ENCODE data around the gene ATF3.
"Not testable (repeated sequence)": the region's sequence is repeated elsewhere in the genome, so short reads cannot be mapped to it uniquely, and the experiment has no call there.

Gene ATF3

DNA sequence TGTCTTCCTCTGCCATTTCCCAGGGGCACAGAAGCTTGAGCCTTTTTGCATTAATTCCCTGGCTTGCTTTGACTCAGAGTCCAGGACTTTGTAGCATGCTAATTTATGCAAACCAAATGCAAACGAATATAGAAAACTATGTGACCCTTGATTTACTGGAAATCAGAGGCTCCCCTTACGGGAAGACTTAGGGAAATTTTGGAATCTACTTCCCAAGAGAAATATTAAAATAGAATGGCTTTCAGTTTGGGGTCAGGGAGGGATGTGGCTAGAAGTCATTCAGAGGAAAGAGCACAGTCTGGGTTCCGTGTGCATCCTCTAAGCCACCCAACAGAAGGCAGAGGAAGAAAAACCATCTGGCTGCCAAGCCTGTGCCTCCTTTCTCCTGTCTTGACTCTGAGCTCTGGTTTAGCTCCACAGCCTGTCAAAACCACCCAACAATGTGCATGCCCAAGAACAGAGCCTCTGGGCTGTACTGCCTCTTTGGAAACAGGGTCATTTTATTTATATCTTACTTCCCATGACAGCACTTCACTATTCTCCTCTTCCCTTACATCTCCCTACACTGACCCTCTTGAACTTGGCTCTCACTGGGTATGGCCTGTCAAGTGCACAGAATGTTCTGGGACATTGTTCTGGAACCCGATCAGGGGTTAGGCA is 30.1 kb downstream of the ATF3 start:
- Histone ChIP-seq H3K9ac (ENCODE audit: low read depth, low read length) (no peak overlapping the region), H3K9me3 (ENCODE audit: insufficient read depth, low read length, severe bottlenecking) (no peaks in the 10 kb centered on the region), H3K4me3 (ENCODE audit: low read depth in 1 of 2, low read length in 2 of 2) (no peak overlapping the region), H3K27me3 (ENCODE audit: insufficient read depth, low read length, poor library complexity) (no peaks in the 10 kb centered on the region), H3K27ac (ENCODE audit: low read length) (no peak overlapping the region), H3K4me1 (ENCODE audit: insufficient read depth, low read length) (peaks cover 36% of the 10 kb centered on the region), H2AFZ (ENCODE audit: low read depth, low read length) (no peak overlapping the region; the same call in 1 of the 2 replicates), H3K4me2 (ENCODE audit: insufficient read depth, low read length) (no peak overlapping the region), H4K20me1 (ENCODE audit: insufficient read depth, low read length) (no peaks in the 10 kb centered on the region), H3K36me3 (ENCODE audit: insufficient read depth, low read length) (no peaks in the 10 kb centered on the region), H3K79me2 (ENCODE audit: insufficient read depth, low read length) (no peaks in the 10 kb centered on the region)
- DNase-seq (no peak), ATAC-seq (ENCODE audit: insufficient read depth, low read depth) (no peak)
- TF ChIP-seq, protein P1, sequence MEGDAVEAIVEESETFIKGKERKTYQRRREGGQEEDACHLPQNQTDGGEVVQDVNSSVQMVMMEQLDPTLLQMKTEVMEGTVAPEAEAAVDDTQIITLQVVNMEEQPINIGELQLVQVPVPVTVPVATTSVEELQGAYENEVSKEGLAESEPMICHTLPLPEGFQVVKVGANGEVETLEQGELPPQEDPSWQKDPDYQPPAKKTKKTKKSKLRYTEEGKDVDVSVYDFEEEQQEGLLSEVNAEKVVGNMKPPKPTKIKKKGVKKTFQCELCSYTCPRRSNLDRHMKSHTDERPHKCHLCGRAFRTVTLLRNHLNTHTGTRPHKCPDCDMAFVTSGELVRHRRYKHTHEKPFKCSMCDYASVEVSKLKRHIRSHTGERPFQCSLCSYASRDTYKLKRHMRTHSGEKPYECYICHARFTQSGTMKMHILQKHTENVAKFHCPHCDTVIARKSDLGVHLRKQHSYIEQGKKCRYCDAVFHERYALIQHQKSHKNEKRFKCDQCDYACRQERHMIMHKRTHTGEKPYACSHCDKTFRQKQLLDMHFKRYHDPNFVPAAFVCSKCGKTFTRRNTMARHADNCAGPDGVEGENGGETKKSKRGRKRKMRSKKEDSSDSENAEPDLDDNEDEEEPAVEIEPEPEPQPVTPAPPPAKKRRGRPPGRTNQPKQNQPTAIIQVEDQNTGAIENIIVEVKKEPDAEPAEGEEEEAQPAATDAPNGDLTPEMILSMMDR (IDR thresholded peaks at IDR 0.05; ENCODE audit: borderline replicate concordance, extremely low read depth, low read length, poor library complexity, severe bottlenecking), result no peak
- TF ChIP-seq EZH2 (IDR thresholded peaks at IDR 0.05; ENCODE audit: borderline replicate concordance, low read depth, low read length, severe bottlenecking), result no peak

DNA sequence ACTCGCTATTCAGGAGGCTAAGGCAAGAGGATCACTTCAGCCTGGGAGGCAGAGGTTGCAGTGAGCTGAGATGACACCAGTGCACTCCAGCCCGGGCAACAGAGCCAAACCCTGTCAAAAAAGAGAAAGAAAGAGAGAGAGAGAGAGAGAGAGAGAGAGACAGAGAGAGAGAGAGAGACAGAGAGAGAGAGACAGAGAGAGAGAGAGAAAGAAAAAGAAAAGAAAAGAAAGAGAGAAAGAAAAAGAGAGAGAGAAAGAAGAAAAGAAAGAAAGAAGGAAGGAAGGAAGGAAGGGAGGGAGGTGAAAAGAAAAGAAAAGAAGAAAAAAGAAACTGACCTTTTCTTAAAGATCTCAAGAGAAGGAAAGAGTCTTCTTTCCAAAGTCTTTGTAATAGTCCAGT is 31.0 kb downstream of the ATF3 start:
- H3K9me3 ChIP-seq (ENCODE audit: insufficient read depth, low read length, severe bottlenecking); H4K20me1 ChIP-seq (ENCODE audit: insufficient read depth, low read length); H2AFZ ChIP-seq (ENCODE audit: low read depth, low read length); H3K27me3 ChIP-seq (ENCODE audit: insufficient read depth, low read length, poor library complexity); H3K79me2 ChIP-seq (ENCODE audit: insufficient read depth, low read length); H3K9ac ChIP-seq (ENCODE audit: low read depth, low read length); H3K4me3 ChIP-seq (ENCODE audit: low read depth in 1 of 2, low read length in 2 of 2); DNase-seq; ATAC-seq (ENCODE audit: insufficient read depth, low read depth); H3K27ac ChIP-seq (ENCODE audit: low read length); H3K4me2 ChIP-seq (ENCODE audit: insufficient read depth, low read length); H3K36me3 ChIP-seq (ENCODE audit: insufficient read depth, low read length): not testable (repeated sequence)
- peaks cover 36% of the 10 kb centered on the region for H3K4me1 ChIP-seq (ENCODE audit: insufficient read depth, low read length)

DNA sequence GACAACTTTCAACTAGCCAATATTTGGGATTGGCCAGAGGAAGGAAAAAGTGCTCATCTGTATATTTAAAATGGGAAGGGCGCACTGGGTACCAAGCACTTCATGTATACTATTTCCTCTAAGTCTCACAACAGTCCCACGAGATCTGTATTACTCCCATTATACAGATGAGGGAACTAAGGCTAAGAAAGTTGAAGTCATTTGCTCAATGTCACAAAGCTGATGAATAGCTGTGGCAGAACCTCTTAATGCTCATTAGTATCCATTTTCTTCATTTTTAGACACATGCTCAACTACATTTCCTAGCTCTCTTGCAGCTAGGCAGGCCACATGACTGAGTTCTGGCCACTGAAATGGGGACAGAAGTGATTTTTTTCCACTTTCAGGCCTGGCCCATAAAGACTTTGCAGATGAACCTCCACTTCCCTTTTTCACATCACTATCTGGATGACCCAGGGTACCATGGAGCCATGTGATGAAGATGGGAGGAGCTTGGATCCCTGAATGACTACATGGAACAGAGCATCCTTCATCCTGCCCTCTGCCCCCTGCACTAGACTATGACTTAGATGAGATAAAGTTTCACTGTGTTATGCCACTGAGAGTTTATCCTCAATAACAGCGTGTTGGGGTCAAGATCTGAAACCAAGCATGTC is 31.8 kb downstream of the ATF3 start:
- no peak overlapping the region for H3K4me2 ChIP-seq (ENCODE audit: insufficient read depth, low read length)
- no peak overlapping the region for H3K9ac ChIP-seq (ENCODE audit: low read depth, low read length)
- no peaks in the 10 kb centered on the region for H3K36me3 ChIP-seq (ENCODE audit: insufficient read depth, low read length)
- H3K4me3 ChIP-seq (ENCODE audit: low read depth in 1 of 2, low read length in 2 of 2), result no peak overlapping the region
- H3K9me3 ChIP-seq (ENCODE audit: insufficient read depth, low read length, severe bottlenecking), result no peaks in the 10 kb centered on the region
- TF ChIP-seq, protein P1 (IDR thresholded peaks at IDR 0.05; ENCODE audit: borderline replicate concordance, extremely low read depth, low read length, poor library complexity, severe bottlenecking), result no peak
- TF ChIP-seq EZH2 (IDR thresholded peaks at IDR 0.05; ENCODE audit: borderline replicate concordance, low read depth, low read length, severe bottlenecking), result no peak
- no peaks in the 10 kb centered on the region for H3K27me3 ChIP-seq (ENCODE audit: insufficient read depth, low read length, poor library complexity)
- H3K4me1 ChIP-seq (ENCODE audit: insufficient read depth, low read length), result peaks cover 28% of the 10 kb centered on the region
- no peak overlapping the region for H2AFZ ChIP-seq (ENCODE audit: low read depth, low read length)
- ATAC-seq (ENCODE audit: insufficient read depth, low read depth) (no peak), DNase-seq (no peak)
- no peaks in the 10 kb centered on the region for H3K79me2 ChIP-seq (ENCODE audit: insufficient read depth, low read length)
- no peak overlapping the region for H3K27ac ChIP-seq (ENCODE audit: low read length)
- no peaks in the 10 kb centered on the region for H4K20me1 ChIP-seq (ENCODE audit: insufficient read depth, low read length)

DNA sequence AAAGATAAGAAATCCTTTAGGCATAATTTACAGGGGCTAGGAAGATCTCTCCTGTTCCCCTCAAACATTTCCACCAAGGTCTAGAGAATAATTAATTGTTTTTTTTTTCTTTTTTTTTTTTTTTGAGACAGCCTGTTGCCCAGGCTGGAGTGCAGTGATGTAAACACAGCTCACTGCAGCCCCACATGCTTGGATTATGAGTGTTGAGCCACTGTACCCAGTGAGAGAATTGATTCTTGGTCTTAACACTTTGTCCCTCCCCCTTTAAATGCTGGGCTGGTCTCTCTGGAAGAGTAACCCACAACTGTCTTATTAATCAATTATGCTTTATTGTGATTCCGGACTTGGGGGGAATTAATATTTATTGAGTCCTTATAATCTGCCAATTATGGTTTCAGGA is 33.4 kb downstream of the ATF3 start:
- ATAC-seq (ENCODE audit: insufficient read depth, low read depth) (no peak), DNase-seq (no peak)
- no peaks in the 10 kb centered on the region for H3K27me3 ChIP-seq (ENCODE audit: insufficient read depth, low read length, poor library complexity)
- H2AFZ ChIP-seq (ENCODE audit: low read depth, low read length), result no peak overlapping the region
- no peak overlapping the region for H3K9ac ChIP-seq (ENCODE audit: low read depth, low read length)
- H3K4me2 ChIP-seq (ENCODE audit: insufficient read depth, low read length), result no peak overlapping the region
- H3K27ac ChIP-seq (ENCODE audit: low read length), result no peak overlapping the region
- no peaks in the 10 kb centered on the region for H3K79me2 ChIP-seq (ENCODE audit: insufficient read depth, low read length)
- H4K20me1 ChIP-seq (ENCODE audit: insufficient read depth, low read length), result no peaks in the 10 kb centered on the region
- H3K4me3 ChIP-seq (ENCODE audit: low read depth in 1 of 2, low read length in 2 of 2), result no peak overlapping the region
- H3K4me1 ChIP-seq (ENCODE audit: insufficient read depth, low read length), result peaks cover 12% of the 10 kb centered on the region
- no peaks in the 10 kb centered on the region for H3K36me3 ChIP-seq (ENCODE audit: insufficient read depth, low read length)
- no peaks in the 10 kb centered on the region for H3K9me3 ChIP-seq (ENCODE audit: insufficient read depth, low read length, severe bottlenecking)
- TF ChIP-seq EZH2 (IDR thresholded peaks at IDR 0.05; ENCODE audit: borderline replicate concordance, low read depth, low read length, severe bottlenecking), result no peak
- TF ChIP-seq, protein P1 (IDR thresholded peaks at IDR 0.05; ENCODE audit: borderline replicate concordance, extremely low read depth, low read length, poor library complexity, severe bottlenecking), result no peak
